Erythroblast (primary cell): Measurements from ENCODE around the gene CSTB.

Source experiments
- GATA1 ChIP-seq: IDR thresholded peaks from 2 replicates; pipeline ENCODE4 v1.6.1; 2011; ENCODE audit warnings: low read depth, mild to moderate bottlenecking, control low read depth, low read length, moderate library complexity
- POLR2A ChIP-seq: IDR thresholded peaks from 2 replicates; pipeline ENCODE4 v1.6.1; 2011; ENCODE audit warnings: mild to moderate bottlenecking, low read length

DNA sequence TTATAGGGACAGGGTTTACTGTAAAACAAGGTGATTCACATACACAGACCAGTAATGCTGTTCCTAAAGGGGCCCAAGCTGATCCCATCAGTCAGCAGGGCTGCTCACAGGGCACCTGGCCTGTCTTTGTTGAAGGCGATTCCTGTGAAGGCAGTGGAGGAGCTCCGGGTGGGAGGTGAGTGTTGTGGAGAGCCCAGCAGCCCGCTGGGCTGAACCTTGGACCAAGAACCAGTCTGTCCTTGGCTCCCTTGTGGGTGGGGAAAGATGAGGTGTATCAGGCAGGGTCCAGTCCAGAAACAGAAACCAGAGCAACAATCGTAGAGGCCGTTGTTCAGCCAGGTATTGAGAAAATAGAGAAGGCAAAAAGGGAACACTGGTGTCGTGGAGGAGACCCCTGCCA, 44.6 kb downstream of the CSTB start:
- TF ChIP-seq POLR2A = no peak
- TF ChIP-seq GATA1 = no peak
